Measurements from ENCODE around the gene AS3MT.
"Not testable (repeated sequence)": the region's sequence is repeated elsewhere in the genome, so short reads cannot be mapped to it uniquely, and the experiment has no call there.

AS3MT gene

GRCh38 chr10:102869258-102870198, at the start of gene AS3MT:
TSS of gene AS3MT (plus strand) at chr10:102869470. CDS start at chr10:102869593, 123 bp downstream.
- DNase-seq = no peak

DNA sequence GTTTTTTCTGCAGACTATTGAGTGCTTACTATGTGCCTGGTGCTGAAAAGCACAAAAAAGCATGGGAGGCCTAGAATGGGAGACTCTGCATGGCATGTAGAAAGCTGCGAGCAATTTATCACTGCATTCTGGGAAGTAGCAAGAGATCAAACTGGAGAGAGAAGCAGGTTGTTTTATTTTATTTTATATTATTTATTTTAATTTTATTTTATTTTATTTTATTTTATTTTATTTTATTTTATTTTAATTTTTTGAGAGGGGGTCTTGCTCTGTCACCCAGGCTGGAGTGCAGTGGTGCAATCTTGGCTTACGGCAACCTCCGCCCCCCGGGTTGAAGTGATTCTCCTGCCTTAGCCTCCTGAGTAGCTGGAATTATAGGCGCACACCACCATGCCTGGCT, 49.3 kb upstream of the AS3MT start:
- not testable (repeated sequence) for DNase-seq

GRCh38 chr10:102822222-102822621, 47.0 kb upstream of the AS3MT start:
- no peak for DNase-seq

- no peak for DNase-seq
Measured at GRCh38 chr10:102824664-102825063, 44.6 kb upstream of the AS3MT start.

DNA sequence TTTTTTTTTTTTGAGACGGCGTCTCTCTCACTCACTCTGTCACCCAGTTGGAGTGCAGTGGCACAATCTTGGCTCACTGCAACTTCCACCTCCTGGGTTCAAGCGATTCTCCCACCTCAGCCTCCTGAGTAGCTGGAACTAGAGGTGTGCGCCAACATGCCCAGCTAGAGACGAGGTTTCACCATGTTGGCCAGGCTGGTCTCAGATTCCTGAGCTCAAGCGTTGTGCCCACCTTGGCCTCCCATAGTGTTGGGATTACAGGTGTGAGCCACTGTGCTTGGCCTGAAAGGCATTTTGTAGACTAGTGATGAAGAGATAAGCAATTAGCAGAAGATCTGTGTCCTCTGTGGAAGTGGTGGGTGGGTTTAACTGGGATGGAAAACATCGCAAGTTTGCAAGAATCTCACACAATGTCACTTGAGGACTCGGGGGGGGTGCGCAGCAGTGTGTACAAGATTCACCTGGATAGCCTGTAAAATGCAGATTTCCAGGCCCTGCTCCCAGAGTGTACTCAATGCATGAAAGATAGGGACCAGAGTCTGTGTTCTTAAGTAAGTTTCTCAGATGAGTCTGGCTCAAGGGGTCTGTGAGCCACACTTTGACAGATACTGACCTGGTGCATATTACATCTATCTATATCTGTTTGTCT, 43.0 kb upstream of the AS3MT start:
- DNase-seq = no peak

- no peak for DNase-seq
Measured at GRCh38 chr10:102827597-102827975, 41.7 kb upstream of the AS3MT start.

DNA sequence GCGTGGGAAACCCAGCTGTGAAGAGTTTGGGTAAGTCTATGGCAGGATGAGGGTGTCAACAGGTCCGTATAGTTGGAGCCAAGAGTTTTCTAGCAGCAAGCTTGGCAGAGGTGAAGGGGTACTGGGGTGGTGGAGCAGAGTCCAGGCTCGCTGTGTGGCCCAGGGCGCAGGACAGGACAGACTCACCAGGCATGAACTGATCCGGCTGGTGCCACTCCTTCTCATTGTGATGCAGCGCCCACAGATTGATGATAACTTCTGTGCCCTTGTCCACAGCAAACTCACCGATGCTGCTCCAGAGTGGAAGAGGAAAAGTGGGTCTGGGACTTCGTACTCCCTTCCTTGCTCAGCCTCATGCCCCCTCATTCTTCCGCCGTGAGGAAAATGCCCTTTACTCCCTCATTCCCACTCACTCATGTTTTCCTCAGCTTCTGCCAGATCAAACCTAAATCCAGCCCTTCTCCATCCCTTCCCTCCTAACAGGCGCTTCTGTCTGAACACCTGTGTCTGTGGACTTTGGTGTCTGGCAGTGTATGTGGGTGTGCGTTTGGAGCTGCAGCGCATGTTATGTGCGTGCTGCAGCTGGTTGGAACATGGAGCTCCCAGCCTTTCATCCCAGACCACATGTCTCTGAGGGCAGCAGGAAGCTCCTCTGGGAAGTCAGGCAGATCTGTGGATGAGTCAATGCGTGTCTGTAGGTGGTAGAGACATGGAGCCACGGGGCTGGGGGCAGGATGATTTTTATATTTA, 37.8 kb upstream of the AS3MT start:
- no peak for DNase-seq

GRCh38 chr10:102832248-102832647, 37.0 kb upstream of the AS3MT start:
- DNase-seq = no peak

- DNase-seq = no peak
Measured at GRCh38 chr10:102832987-102833386, 36.3 kb upstream of the AS3MT start.

- DNase-seq = no peak
Measured at GRCh38 chr10:102834143-102834542, 35.1 kb upstream of the AS3MT start.

DNA sequence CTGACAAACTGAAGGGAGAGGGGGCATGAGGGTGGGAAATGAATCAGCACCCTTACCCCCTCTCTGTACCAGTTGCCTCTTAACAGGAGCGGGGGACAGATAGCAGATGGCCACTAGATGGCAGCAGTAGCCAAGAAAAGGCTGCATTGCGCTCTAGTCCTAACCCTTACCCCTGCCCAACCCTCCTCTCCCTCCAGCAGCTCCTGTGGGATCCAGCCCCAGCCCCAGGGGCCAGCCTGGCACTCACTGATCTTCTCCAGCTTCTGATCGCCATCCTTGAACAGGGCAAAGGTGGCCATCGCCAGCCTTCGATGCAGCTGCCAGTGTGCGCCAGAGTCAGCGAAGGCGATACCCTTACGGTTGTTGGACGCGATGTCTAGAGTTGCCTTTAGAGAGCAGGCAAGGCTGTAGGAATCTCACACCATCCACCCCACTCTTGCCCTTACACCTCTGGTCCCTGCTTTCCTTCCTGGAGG, 34.2 kb upstream of the AS3MT start:
- peak; percentile 21 for DNase-seq

GRCh38 chr10:102837230-102837721, 32.0 kb upstream of the AS3MT start, which contains the start of gene CYP17A1:
TSS of gene CYP17A1 (minus strand) at chr10:102837413. CDS start at chr10:102837361, 52 bp downstream.
- no peak for DNase-seq

DNA sequence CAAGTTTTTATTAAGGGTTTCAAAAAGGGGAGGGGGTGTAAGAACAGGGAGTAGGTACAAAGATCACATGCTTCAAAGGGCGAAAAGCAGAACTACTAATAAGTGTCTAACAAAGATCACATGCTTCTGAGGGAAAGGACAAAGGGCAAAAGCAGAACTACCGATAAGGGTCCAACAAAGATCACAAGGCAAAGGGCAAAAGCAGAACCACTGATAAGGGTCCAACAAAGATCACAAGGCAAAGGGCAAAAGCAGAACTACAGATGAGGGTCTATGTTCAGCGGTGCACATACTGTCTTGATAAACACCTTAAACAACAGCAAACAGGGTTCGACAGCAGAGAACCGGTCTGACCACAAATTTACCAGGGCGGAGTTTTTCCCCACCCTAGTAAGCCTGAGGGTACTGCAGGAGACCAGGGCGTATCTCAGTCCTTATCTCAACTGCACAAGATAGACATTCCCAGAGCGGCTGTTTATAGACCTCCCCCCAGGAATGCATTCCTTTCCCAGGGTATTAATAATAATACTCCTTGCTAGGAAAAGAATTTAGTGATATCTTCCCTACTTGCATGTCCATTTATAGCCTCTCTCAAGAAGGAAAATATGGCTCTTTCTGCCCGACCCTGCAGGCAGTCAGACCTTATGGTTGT, 30.9 kb upstream of the AS3MT start:
- not testable (repeated sequence) for DNase-seq

DNA sequence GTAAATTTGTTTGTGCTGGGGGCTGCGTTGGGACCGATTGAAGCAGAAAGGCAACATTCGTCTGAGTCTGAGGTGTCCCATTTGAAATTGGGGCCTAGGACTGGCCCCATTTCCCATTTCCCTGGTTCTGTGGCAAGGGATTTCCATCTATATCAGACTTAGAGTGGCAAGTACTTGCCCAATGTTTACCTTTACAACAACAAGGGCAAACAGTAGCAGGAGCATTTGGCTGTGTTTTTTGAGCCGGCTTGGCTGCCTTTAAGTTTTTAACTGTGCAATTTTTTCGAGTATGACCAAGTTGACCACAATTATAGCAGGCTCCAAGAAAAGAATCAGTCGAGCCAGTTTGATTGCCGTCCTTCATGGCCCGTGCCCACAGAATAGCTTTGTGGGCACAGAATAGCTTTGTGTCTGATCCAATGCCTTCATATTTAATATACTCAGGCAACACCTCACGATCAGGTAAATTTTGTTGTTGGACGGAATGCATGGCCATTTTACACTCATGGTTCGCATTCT, 27.4 kb upstream of the AS3MT start:
- DNase-seq = no peak

DNA sequence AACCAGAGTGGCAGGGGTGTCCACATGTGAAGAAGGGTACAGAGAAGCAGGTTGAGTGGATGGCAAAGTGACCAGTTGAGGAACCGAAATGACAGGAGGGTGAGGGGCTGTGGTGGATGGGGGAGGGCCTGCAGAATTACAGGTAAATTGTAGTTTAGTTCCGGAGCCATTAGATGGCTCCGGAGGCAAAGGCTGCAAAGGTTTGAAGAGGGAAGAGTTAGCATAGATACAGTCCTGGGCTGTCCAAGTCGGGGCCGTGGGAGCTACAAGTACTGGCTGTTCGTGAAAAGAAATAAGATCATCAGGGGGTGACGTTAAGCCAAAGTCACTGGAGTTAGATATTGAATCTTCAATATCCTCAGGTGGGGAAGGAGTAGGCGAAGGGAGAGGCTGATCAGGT, 26.1 kb upstream of the AS3MT start:
- DNase-seq = not testable (repeated sequence)

- DNase-seq = not testable (repeated sequence)
Measured at GRCh38 chr10:102844190-102844776, 25.0 kb upstream of the AS3MT start.

DNA sequence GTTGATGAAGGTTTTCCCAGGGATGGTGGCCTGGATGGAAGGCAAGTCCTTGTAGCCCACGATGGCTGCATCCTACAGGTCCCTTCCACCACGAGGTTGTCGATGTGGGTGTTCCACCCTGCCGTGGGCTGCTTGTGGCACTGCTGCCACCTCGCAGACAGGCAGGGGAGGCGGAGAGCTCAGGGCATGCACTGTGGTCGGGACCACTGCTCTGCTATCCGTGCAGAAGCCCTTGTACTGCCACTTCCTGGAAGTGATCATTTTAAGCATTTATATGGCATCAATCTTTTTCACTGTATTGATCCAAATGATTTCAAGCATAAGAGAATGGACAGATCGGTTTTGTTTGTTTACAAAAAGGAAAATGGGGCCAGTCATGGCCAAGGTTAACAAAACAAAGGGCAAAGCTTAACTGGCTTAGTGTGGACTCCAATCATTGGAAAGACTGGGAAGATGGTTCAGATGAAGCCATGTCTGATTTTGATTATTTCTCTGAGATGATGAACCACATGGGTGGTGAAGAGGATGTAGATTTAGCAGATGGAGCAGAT, 23.8 kb upstream of the AS3MT start:
- DNase-seq = no peak

DNA sequence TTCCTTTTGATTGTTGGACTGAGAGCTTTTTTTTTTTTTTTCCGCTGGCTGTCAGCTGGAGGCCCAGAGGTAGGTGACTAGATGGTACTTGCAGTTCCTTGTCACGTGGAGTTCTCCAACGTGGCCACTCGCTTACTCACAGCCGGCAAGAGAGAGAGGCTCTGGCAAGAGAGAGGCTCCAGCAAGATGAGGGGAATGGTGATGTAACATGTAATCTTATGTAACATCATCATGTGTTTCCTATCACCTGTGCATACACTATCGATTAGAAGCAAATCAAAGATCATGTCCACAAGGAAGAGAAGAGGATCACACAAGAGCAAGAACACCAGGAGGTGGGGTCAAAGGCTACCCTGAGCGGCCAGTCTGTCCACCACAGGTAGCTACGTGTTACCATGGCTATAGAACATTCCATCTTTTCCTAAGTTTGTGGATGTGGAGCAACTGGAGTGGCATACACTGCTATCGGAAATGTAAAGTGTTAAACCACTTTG, 19.2 kb upstream of the AS3MT start:
- DNase-seq = no peak

GRCh38 chr10:102853237-102853636, 16.0 kb upstream of the AS3MT start:
- DNase-seq = not testable (repeated sequence)

- DNase-seq = not testable (repeated sequence)
Measured at GRCh38 chr10:102855731-102856436, 13.4 kb upstream of the AS3MT start.
